ENCODE results near the gene CTPS1.

Gene CTPS1

GRCh38 chr1:41013796-41014195 lies 34.3 kb downstream of the CTPS1 start (continued):
- TF ChIP-seq, protein P1, sequence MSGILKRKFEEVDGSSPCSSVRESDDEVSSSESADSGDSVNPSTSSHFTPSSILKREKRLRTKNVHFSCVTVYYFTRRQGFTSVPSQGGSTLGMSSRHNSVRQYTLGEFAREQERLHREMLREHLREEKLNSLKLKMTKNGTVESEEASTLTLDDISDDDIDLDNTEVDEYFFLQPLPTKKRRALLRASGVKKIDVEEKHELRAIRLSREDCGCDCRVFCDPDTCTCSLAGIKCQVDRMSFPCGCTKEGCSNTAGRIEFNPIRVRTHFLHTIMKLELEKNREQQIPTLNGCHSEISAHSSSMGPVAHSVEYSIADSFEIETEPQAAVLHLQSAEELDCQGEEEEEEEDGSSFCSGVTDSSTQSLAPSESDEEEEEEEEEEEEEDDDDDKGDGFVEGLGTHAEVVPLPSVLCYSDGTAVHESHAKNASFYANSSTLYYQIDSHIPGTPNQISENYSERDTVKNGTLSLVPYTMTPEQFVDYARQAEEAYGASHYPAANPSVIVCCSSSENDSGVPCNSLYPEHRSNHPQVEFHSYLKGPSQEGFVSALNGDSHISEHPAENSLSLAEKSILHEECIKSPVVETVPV (CRISPR knock-in tag; IDR thresholded peaks at IDR 0.05): no peak

GRCh38 chr1:41014871-41015270 lies 35.4 kb downstream of the CTPS1 start:
- TF ChIP-seq ZNF565 (CRISPR knock-in tag; conservative IDR thresholded peaks at IDR 0.05; ENCODE audit: low read depth): no peak
- no peak for TF ChIP-seq RARB (CRISPR knock-in tag; IDR thresholded peaks at IDR 0.05)
- no peak for TF ChIP-seq ISL1 (CRISPR knock-in tag; IDR thresholded peaks at IDR 0.05)
- TF ChIP-seq TOX (CRISPR knock-in tag; IDR thresholded peaks at IDR 0.05; ENCODE audit: borderline replicate concordance): no peak
- no peak for TF ChIP-seq ZNF8 (CRISPR knock-in tag; IDR thresholded peaks at IDR 0.05)
- TF ChIP-seq ZC3H10 (CRISPR knock-in tag; IDR thresholded peaks at IDR 0.05): no peak
- TF ChIP-seq CSDC2 (CRISPR knock-in tag; IDR thresholded peaks at IDR 0.05): no peak
- no peak for ATAC-seq

- TF ChIP-seq ZNF565 (CRISPR knock-in tag; conservative IDR thresholded peaks at IDR 0.05; ENCODE audit: low read depth) (no peak), RARB (CRISPR knock-in tag; IDR thresholded peaks at IDR 0.05) (no peak), SNAI2 (CRISPR knock-in tag; IDR thresholded peaks at IDR 0.05) (no peak), ZFP30 (CRISPR knock-in tag; IDR thresholded peaks at IDR 0.05) (no peak), ZNF70 (CRISPR knock-in tag; IDR thresholded peaks at IDR 0.05) (no peak), ISL1 (CRISPR knock-in tag; IDR thresholded peaks at IDR 0.05) (no peak), GLIS3 (CRISPR knock-in tag; IDR thresholded peaks at IDR 0.05) (no peak), TSHZ2 (CRISPR knock-in tag; IDR thresholded peaks at IDR 0.05) (no peak), ZNF8 (CRISPR knock-in tag; IDR thresholded peaks at IDR 0.05) (no peak), ZFP3 (CRISPR knock-in tag; IDR thresholded peaks at IDR 0.05) (no peak)
- TF ChIP-seq, protein P2, sequence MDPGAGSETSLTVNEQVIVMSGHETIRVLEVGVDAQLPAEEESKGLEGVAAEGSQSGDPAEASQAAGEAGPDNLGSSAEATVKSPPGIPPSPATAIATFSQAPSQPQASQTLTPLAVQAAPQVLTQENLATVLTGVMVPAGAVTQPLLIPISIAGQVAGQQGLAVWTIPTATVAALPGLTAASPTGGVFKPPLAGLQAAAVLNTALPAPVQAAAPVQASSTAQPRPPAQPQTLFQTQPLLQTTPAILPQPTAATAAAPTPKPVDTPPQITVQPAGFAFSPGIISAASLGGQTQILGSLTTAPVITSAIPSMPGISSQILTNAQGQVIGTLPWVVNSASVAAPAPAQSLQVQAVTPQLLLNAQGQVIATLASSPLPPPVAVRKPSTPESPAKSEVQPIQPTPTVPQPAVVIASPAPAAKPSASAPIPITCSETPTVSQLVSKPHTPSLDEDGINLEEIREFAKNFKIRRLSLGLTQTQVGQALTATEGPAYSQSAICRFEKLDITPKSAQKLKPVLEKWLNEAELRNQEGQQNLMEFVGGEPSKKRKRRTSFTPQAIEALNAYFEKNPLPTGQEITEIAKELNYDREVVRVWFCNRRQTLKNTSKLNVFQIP (CRISPR knock-in tag; IDR thresholded peaks at IDR 0.05; ENCODE audit: borderline replicate concordance, low read depth): no peak
- TF ChIP-seq, protein P3, sequence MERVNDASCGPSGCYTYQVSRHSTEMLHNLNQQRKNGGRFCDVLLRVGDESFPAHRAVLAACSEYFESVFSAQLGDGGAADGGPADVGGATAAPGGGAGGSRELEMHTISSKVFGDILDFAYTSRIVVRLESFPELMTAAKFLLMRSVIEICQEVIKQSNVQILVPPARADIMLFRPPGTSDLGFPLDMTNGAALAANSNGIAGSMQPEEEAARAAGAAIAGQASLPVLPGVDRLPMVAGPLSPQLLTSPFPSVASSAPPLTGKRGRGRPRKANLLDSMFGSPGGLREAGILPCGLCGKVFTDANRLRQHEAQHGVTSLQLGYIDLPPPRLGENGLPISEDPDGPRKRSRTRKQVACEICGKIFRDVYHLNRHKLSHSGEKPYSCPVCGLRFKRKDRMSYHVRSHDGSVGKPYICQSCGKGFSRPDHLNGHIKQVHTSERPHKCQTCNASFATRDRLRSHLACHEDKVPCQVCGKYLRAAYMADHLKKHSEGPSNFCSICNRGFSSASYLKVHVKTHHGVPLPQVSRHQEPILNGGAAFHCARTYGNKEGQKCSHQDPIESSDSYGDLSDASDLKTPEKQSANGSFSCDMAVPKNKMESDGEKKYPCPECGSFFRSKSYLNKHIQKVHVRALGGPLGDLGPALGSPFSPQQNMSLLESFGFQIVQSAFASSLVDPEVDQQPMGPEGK (CRISPR knock-in tag; IDR thresholded peaks at IDR 0.05; ENCODE audit: borderline replicate concordance): no peak
- ATAC-seq: no peak
Observed at GRCh38 chr1:41015281-41015896, 35.9 kb downstream of the CTPS1 start.

- TF ChIP-seq ZFP30 (CRISPR knock-in tag; IDR thresholded peaks at IDR 0.05) (no peak), RARB (CRISPR knock-in tag; IDR thresholded peaks at IDR 0.05) (no peak), CREB5 (CRISPR knock-in tag; IDR thresholded peaks at IDR 0.05; ENCODE audit: low read depth) (no peak), TOX (CRISPR knock-in tag; IDR thresholded peaks at IDR 0.05; ENCODE audit: borderline replicate concordance) (no peak), PPARA (CRISPR knock-in tag; IDR thresholded peaks at IDR 0.05; ENCODE audit: borderline replicate concordance) (no peak), ISL1 (CRISPR knock-in tag; IDR thresholded peaks at IDR 0.05) (no peak)
- TF ChIP-seq, protein P2 (CRISPR knock-in tag; IDR thresholded peaks at IDR 0.05; ENCODE audit: borderline replicate concordance, low read depth): no peak
- TF ChIP-seq, protein P1 (CRISPR knock-in tag; IDR thresholded peaks at IDR 0.05): no peak
- ATAC-seq: no peak
Observed at GRCh38 chr1:41015897-41016470, 36.5 kb downstream of the CTPS1 start.

Measured in SK-N-SH treated with all-trans-retinoic acid at 6 μM for 48 hours (cell line).